NCI-H1105 treated with DMSO at 0.1 percent for 48 hours (cell line): ENCODE measurements around the gene NTPCR.
A peak's percentile ranks its signal among the peaks of the same experiment; 100 is the strongest.
"Not testable (repeated sequence)": the region's sequence is repeated elsewhere in the genome, so short reads cannot be mapped to it uniquely, and the experiment has no call there.

Experiments
- DNase-seq: peaks from one replicate; lab custom pipeline; 2025; lab: John Stamatoyannopoulos, UW

Gene NTPCR

GRCh38 chr1:232950197-232951176 lies at the start of gene NTPCR:
NTPCR (plus strand) TSS chr1:232950611; CDS start chr1:232950711, 100 bp downstream.
- peak; percentile 72 for DNase-seq

DNA sequence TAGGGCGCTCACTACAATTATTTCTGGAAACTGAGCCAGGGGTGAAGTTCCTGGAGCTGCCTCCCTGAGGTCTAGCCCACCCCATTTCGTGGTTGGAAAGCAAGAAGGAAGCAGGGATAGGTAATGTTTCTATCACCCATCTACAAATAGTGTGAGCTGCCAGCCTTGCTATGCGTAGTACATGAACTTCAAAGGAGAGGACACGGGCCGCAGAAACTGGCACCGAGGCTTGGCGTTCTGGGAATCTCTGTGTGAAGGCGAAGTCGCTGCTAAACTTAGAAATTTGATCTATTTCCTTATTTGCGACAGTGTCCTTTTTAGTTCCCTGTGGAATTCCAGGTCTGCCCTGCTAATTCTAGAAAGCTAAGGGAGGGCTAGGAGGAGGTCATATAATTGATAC lies 49.6 kb upstream of the NTPCR start:
- no peak for DNase-seq

DNA sequence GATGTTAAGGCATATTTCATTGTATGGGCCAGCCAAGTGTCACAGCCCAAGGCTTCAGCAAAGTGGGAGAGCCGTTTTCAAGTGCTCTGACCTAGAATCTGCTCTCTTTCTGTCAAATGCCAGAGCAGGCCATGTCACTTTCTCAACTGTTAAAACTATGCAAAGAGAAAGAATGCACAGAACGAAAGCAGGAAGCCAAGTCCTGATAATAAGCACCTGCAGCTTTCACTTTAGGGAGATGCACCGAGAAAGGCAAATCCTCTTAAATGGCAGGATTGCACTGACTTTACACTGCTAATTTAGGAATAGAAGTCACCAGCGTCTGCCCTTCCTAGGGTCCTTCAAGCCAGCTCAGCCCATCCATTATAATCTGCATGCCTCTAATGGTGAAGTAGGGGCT lies 49.2 kb upstream of the NTPCR start:
- no peak for DNase-seq

DNA sequence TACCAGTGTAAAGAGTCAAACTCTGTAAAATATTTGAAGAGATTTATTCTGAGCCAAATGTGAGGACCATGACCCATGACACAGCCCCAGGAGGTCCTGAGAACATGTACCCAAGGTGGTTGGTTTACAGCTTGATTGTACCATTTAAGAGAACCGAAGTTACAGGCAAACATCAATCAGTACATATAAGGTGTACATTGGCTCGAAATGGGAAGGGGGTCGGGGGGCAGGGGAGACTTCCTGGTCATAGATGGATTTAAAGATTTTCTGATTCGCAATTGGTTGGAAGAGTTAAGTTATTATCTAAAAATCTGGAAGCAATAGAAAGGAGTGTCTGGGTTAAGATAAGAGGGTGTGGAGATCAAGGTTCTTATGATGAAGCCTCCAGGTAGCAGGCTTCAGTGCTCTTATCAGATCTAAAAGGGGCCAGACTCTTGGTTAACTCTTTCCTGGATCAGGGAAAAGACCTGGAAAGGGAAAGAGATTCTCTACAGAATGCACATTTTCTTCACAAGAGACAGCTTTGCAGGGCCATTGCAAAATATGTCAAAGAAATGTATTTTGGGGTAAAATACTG lies 47.5 kb upstream of the NTPCR start:
- no peak for DNase-seq

- no peak for DNase-seq
These were observed 46.3 kb upstream of the NTPCR start for GRCh38 chr1:232904131-232904530.

DNA sequence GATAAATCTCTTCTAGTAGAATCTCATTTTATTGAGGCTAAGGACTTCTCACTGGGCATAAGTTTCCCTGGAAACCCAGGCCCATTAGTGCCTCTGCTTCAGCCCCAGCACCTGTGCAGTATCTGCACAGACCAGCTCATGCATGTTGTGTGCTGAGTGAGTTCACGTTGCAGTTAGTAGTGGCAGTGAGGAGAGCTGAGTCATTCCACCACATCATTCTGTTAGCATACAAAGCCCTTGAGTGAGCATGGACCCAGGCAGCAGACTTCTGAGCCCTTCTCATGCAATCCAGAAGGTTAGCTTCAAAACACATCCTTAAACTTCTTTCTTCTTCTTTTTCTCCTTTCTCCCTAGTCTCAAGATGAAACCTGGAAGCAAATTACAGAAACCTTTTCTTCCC lies 45.8 kb upstream of the NTPCR start:
- DNase-seq: no peak

- no peak for DNase-seq
These were observed 44.9 kb upstream of the NTPCR start for GRCh38 chr1:232905331-232906034.

- no peak for DNase-seq
These were observed 44.0 kb upstream of the NTPCR start for GRCh38 chr1:232906441-232906840.

- DNase-seq: no peak
These were observed 41.6 kb upstream of the NTPCR start for GRCh38 chr1:232908831-232909230.

GRCh38 chr1:232909752-232910151 lies 40.7 kb upstream of the NTPCR start:
- DNase-seq: no peak

GRCh38 chr1:232911027-232911599 lies 39.3 kb upstream of the NTPCR start:
- no peak for DNase-seq

DNA sequence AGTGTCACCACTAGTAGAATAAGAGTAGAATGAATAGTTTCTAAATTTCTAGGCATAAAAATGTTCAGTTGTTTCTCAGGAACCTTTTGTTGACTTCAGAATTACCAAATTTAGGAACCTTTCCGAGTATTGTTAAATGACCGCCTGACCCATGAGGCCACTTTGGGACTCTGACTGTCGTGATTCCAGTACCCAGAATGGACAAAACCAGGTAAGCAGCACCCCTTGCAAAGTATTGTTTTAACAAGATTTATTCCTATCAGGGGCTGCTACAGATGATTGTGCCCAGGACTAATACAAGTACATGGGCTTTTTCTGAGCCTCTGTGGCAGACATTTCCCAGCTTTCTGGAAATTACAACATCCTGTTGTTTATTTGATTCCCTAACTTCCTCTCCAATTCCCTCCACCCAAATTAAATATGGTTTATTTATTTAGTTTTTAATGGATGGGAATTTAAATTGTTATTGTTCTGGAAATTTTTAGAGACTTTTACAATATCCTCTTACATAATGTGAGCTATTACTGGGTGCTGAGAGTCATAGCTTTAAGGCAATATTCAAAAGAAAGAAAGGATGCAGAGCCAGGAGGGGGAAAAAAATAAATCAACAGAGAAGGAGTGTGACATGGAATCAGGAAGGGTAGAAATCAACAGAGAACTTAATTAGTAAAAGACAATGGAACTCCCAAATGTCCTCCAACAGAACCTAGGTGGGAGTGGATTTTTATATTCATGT lies 37.4 kb upstream of the NTPCR start:
- DNase-seq: no peak

- DNase-seq: not testable (repeated sequence)
These were observed 36.1 kb upstream of the NTPCR start for GRCh38 chr1:232914271-232914670.

GRCh38 chr1:232915212-232915611 lies 35.2 kb upstream of the NTPCR start:
- no peak for DNase-seq

- no peak for DNase-seq
These were observed 33.4 kb upstream of the NTPCR start for GRCh38 chr1:232917053-232917452.

DNA sequence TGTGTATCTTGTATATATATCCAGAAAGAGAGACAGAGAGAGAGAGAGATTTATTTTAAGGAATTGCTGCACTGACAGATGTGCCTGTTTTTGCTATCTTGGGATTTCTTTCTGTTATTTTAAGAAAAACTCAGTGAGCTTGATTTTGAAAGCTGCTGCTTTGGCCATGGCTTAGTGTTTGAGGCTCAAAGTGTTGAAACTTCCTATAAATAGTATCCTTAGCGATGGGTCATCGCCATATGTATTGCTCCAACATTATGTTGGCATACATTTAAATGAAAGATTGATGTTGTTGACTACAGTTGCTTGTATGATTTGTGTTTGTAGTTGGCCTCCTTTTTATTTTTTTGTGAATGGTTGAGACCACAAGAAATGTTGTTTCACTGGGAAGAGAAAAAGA lies 29.0 kb upstream of the NTPCR start:
- DNase-seq: no peak

DNA sequence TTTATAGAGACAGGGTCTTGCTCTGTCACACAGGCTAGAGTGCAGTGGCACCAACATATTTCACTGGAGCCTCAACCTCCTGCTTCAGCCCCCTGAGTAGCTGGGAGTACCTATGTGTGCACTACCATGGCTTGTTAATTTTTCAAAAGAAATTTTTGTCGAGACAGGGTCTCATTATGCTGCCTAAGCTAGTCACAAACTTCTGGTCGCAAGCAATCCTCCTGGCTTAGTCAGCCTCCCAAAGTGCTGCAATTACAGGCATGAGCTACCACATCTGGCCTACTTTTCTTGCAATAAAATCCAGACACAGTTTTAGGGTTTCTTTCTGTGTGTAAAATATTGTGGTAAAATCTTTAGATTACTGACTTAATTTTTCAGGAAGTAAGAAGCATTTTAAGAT lies 27.9 kb upstream of the NTPCR start:
- no peak for DNase-seq

DNA sequence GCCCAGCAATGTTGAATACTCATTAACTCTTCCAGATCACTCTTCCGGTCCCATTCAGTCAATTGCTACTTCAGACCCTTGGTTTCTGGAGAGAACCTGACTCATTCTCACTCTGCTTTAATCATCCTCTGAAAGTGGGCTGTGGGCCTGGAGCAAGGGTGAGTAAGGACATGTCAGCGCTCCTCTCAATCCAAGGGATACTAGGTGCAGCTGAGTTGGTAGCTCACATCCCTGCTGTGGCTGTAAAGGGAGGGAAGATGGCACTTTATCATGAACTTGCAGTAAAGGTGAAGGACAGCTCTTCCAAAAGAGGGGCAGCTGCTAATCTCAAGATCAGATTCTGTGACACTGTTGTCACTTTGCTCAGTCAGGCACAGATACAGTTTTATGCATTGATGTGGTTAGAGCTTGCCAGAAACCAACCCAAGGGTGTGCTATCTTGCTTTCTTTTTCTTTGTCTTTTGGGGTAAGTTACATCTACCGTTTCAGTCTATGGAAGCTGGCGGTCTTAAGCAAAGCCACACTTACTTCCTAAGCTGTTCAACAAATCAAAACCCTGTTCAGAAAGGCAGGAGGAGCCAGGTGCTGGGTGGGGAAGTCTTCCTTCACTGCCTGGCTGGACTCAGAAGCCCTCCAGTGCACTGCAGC lies 26.5 kb upstream of the NTPCR start:
- DNase-seq: no peak

DNA sequence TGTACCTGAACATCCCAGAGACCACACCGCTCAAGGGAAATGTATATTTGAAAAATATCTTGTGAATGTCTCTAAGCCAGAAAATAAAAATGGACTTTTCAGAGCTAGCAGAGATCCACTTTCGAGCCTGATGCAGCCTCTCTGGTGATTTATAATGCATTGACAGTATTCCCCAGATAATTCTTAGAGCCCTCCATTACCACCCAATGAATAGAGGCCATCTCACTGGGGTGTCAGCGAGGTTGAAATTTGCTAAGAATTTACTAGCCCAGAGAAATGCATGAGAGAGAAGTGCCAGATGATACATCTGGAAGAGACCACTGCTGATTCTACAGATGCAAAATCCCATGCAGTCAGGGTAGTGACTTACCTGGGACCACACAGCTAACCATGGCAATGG lies 25.5 kb upstream of the NTPCR start:
- no peak for DNase-seq

- no peak for DNase-seq
These were observed 24.8 kb upstream of the NTPCR start for GRCh38 chr1:232925421-232926220.
